Stimulated activated naive CD8-positive, alpha-beta T cell treated with anti-CD3 and anti-CD28 coated beads, Interleukin-15, Interleukin-2, amounts not matched to agents 100 ng/mL and 50 ng/mL, for 24 hours (primary cell): ENCODE measurements around the gene OVOL3.

ENCODE experiments used
- H3K27ac Mint-ChIP-seq: one replicate; pipeline ENCODE4 v1.8.0; 2021; ENCODE audit warnings: mild to moderate bottlenecking, mixed read lengths
- H3K27me3 Mint-ChIP-seq: one replicate; pipeline ENCODE4 v1.8.0; 2021; ENCODE audit warnings: mixed read lengths
- H3K36me3 Mint-ChIP-seq: one replicate; pipeline ENCODE4 v1.8.0; 2021; ENCODE audit warnings: low read depth, mixed read lengths
- H3K4me1 Mint-ChIP-seq: one replicate; pipeline ENCODE4 v1.8.0; 2021; ENCODE audit warnings: low read depth, mixed read lengths
- H3K4me3 Mint-ChIP-seq: one replicate; pipeline ENCODE4 v1.8.0; 2021; ENCODE audit warnings: mild to moderate bottlenecking, mixed read lengths
- H3K9me3 Mint-ChIP-seq: one replicate; pipeline ENCODE4 v1.8.0; 2021; ENCODE audit warnings: mixed read lengths

The OVOL3 gene

DNA sequence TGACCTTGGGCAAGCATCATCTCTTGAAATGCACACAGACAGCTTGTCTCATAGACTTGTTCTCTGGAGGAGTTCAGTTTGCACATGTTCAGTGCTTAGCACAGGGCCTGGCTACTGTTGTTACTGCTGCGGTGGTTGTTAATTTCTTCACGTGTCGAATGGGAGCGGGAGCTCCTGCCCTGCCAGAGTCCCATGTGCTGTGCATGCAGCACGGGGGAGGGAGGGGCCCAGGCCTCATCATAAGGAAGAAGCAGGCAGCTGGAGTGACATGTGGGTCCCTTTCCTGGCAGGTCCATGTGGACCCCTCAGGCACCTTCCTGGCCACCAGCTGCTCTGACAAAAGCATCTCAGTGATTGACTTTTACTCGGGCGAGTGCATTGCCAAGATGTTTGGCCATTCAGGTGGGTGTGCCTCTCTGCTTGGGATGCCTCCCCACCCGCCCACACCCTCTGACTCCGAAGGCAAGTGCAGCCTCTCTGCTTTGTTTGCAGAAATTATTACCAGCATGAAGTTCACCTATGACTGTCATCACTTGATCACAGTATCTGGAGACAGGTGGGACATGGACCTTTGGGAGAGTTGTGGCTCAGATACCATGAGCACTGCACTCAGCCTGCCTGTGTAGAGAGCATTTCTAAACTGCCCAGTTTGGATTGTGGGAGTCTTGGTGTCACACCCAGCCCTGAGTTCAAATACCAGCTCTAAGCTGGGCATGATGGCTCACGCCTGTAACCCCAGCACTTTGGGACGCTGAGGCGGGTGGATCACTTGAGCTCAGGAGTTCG, 19.8 kb upstream of the OVOL3 start:
- H3K27me3 Mint-ChIP-seq: no peaks in the 10 kb centered on the region
- H3K27ac Mint-ChIP-seq: no peak overlapping the region
- H3K4me3 Mint-ChIP-seq: no peak overlapping the region
- H3K9me3 Mint-ChIP-seq: no peaks in the 10 kb centered on the region
- H3K36me3 Mint-ChIP-seq: peaks cover 63% of the 10 kb centered on the region
- H3K4me1 Mint-ChIP-seq: peaks cover 16% of the 10 kb centered on the region

- Mint-ChIP-seq H3K36me3 (peaks cover 64% of the 10 kb centered on the region), H3K27me3 (no peaks in the 10 kb centered on the region), H3K4me3 (no peak overlapping the region), H3K4me1 (peaks cover 16% of the 10 kb centered on the region), H3K27ac (no peak overlapping the region), H3K9me3 (no peaks in the 10 kb centered on the region)
Observed at GRCh38 chr19:36092566-36092965, 18.4 kb upstream of the OVOL3 start.

GRCh38 chr19:36093146-36093662, 17.7 kb upstream of the OVOL3 start:
- H3K27ac Mint-ChIP-seq: peak overlapping the region; percentile 51

GRCh38 chr19:36093687-36094086, 17.3 kb upstream of the OVOL3 start:
- peak overlapping the region; percentile 51 for H3K27ac Mint-ChIP-seq
- H3K4me3 Mint-ChIP-seq: no peak overlapping the region
- no peaks in the 10 kb centered on the region for H3K27me3 Mint-ChIP-seq
- no peaks in the 10 kb centered on the region for H3K9me3 Mint-ChIP-seq
- peaks cover 60% of the 10 kb centered on the region for H3K36me3 Mint-ChIP-seq
- H3K4me1 Mint-ChIP-seq: peaks cover 16% of the 10 kb centered on the region

More at GRCh38 chr19:36093146-36093662, 17.7 kb upstream of the OVOL3 start:
- H3K27me3 Mint-ChIP-seq: no peaks in the 10 kb centered on the region
- H3K9me3 Mint-ChIP-seq: no peaks in the 10 kb centered on the region
- H3K4me3 Mint-ChIP-seq: no peak overlapping the region
- H3K4me1 Mint-ChIP-seq: peaks cover 16% of the 10 kb centered on the region
- H3K36me3 Mint-ChIP-seq: peaks cover 60% of the 10 kb centered on the region

- Mint-ChIP-seq H3K4me3 (no peak overlapping the region), H3K36me3 (peaks cover 31% of the 10 kb centered on the region), H3K27ac (no peak overlapping the region), H3K4me1 (peaks cover 16% of the 10 kb centered on the region), H3K27me3 (no peaks in the 10 kb centered on the region), H3K9me3 (no peaks in the 10 kb centered on the region)
Observed at GRCh38 chr19:36097036-36097435, 13.9 kb upstream of the OVOL3 start.

DNA sequence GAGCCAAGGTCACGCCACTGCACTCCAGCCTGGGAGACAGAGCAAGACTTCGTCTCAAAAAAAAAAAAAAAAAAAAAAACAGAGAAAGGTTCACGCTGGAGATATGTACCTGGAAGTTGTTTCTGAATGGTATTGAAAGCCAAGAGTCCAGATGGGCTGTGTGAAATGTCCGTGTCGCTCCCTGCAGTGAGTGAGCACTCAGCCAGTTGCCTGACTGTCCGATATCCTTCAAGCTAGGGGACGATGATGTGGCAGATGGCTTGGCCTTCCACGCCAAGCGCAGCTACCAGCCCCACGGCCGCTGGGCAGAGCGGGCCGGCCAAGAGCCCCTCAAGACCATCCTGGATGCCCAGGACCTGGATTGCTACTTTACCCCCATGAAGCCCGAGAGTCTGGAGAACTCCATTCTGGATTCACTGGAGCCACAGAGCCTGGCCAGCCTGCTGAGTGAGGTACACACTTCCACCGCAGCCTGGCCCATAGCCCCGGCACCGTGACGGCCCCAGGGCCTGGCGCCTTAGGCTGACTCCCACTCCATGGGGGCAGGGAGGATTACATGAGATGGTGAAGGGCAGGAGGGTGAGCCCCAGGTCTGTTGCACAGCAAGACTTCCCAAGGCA, 11.7 kb upstream of the OVOL3 start:
- Mint-ChIP-seq H3K27me3 (no peaks in the 10 kb centered on the region), H3K9me3 (no peaks in the 10 kb centered on the region), H3K36me3 (peaks cover 25% of the 10 kb centered on the region), H3K4me3 (no peak overlapping the region), H3K27ac (no peak overlapping the region), H3K4me1 (no peaks in the 10 kb centered on the region)

DNA sequence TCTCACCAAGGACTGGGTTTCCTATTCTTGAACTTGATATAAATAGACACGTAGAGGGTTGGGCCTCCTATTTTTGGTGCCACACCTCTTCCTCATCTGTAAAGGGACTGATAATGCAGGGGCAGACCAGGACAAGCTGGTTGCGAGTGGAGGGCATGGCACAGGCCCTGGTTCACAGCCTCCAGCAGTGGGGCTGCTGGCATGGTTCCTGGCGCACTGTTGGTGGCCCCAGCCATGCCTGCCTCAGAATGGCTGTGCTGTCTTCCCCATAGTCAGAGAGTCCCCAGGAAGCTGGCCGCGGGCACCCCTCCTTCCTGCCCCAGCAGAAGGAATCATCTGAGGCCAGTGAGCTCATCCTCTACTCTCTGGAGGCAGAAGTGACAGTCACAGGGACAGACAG, 10.5 kb upstream of the OVOL3 start:
- no peaks in the 10 kb centered on the region for H3K9me3 Mint-ChIP-seq
- no peak overlapping the region for H3K27ac Mint-ChIP-seq
- H3K27me3 Mint-ChIP-seq: no peaks in the 10 kb centered on the region
- H3K36me3 Mint-ChIP-seq: peaks cover 18% of the 10 kb centered on the region
- no peaks in the 10 kb centered on the region for H3K4me1 Mint-ChIP-seq
- no peak overlapping the region for H3K4me3 Mint-ChIP-seq

- Mint-ChIP-seq H3K27ac (no peak overlapping the region), H3K9me3 (no peaks in the 10 kb centered on the region), H3K4me3 (no peak overlapping the region), H3K36me3 (peaks cover 19% of the 10 kb centered on the region), H3K4me1 (no peaks in the 10 kb centered on the region), H3K27me3 (no peaks in the 10 kb centered on the region)
Observed at GRCh38 chr19:36101550-36102327, 9.2 kb upstream of the OVOL3 start.

DNA sequence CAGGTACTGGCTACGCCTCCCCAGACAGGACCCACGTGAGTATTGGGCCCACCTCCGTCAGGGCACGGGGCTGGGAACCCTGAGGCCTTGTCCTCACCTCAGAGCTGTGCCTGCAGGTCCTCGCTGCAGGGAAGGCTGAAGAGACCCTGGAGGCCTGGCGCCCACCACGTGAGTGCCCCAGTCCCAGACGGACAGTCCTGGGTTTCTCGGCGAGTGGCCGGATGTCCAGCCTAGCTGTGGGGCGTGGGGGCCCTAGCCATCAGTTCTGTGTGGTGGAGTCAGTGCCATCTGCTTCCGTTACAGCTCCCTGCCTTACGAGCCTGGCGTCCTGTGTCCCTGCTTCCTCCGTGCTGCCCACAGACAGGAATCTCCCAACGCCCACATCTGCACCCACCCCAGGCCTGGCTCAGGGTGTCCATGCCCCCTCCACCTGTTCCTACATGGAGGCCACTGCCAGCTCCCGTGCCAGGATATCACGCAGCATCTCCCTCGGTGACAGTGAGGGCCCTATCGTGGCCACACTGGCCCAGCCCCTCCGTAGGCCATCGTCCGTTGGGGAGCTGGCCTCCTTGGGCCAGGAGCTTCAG, 7.8 kb upstream of the OVOL3 start:
- H3K36me3 Mint-ChIP-seq: peaks cover 12% of the 10 kb centered on the region
- H3K27me3 Mint-ChIP-seq: no peaks in the 10 kb centered on the region
- no peaks in the 10 kb centered on the region for H3K9me3 Mint-ChIP-seq
- H3K4me1 Mint-ChIP-seq: no peaks in the 10 kb centered on the region
- no peak overlapping the region for H3K27ac Mint-ChIP-seq
- no peak overlapping the region for H3K4me3 Mint-ChIP-seq

- Mint-ChIP-seq H3K4me1 (no peaks in the 10 kb centered on the region), H3K9me3 (no peaks in the 10 kb centered on the region), H3K27me3 (no peaks in the 10 kb centered on the region), H3K36me3 (peaks cover 10% of the 10 kb centered on the region), H3K4me3 (no peak overlapping the region), H3K27ac (no peak overlapping the region)
Observed at GRCh38 chr19:36103842-36104552, 6.9 kb upstream of the OVOL3 start.

DNA sequence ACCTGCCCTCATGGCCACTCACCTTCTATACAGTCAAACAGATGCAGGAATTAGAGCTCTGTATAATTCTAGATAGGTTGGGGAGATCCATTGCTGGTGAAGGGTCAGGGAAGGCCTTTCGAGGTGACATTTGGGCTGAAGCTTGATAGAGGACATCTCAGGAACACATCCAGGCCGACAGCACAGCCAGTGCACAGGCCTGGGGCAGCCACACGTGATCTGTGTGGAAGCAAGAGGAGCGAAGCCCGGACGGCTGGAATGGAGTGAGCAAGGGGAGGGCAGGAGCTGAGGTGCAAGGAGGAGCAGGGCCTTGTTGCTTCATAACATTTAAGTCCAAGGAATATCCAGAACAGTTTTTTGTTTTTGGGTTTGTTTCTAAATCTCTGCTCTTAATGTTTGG, 4.5 kb upstream of the OVOL3 start:
- Mint-ChIP-seq H3K4me3 (no peak overlapping the region), H3K4me1 (no peaks in the 10 kb centered on the region), H3K27me3 (no peaks in the 10 kb centered on the region), H3K9me3 (no peaks in the 10 kb centered on the region), H3K27ac (no peak overlapping the region), H3K36me3 (peaks cover 12% of the 10 kb centered on the region)

- Mint-ChIP-seq H3K4me3 (no peak overlapping the region), H3K4me1 (no peaks in the 10 kb centered on the region), H3K27ac (no peak overlapping the region), H3K27me3 (no peaks in the 10 kb centered on the region), H3K36me3 (peaks cover 15% of the 10 kb centered on the region), H3K9me3 (no peaks in the 10 kb centered on the region)
Observed at GRCh38 chr19:36106991-36107390, 4.0 kb upstream of the OVOL3 start.

GRCh38 chr19:36108684-36109083, 2.3 kb upstream of the OVOL3 start:
- no peak overlapping the region for H3K4me3 Mint-ChIP-seq
- H3K36me3 Mint-ChIP-seq: peaks cover 27% of the 10 kb centered on the region
- H3K4me1 Mint-ChIP-seq: peaks cover 9% of the 10 kb centered on the region
- H3K27ac Mint-ChIP-seq: no peak overlapping the region
- H3K27me3 Mint-ChIP-seq: no peaks in the 10 kb centered on the region
- H3K9me3 Mint-ChIP-seq: no peaks in the 10 kb centered on the region

- Mint-ChIP-seq H3K27ac (no peak overlapping the region), H3K36me3 (peaks cover 32% of the 10 kb centered on the region), H3K27me3 (no peaks in the 10 kb centered on the region), H3K9me3 (no peaks in the 10 kb centered on the region), H3K4me1 (peaks cover 27% of the 10 kb centered on the region), H3K4me3 (no peak overlapping the region)
Observed at GRCh38 chr19:36111200-36111539, 227 bp downstream of the OVOL3 start.
